Measurements from ENCODE around the gene KLF13. TPM values are rescaled to one million over a fixed set of nuclear protein-coding genes. Genes with fewer than 3 reads are reported as not detected.

Gene KLF13
- total and polyA plus RNA-seq, 2 experiments from 2014 or later = 23.5 to 28.6 TPM

- no peak overlapping the region for H2AFZ ChIP-seq
- H3F3A ChIP-seq (replicated peaks; ENCODE audit: low read depth) = no peaks in the 10 kb centered on the region
- H3K27me3 Mint-ChIP-seq (ENCODE audit: insufficient read depth, low read depth, poor library complexity) = peaks cover 15% of the 10 kb centered on the region
- H3K9me3 Mint-ChIP-seq = 0 out of 3 replicates have a peak, but pooled peaks cover 3% of the 10 kb centered on the region
- no peak overlapping the region for H3K4me3 ChIP-seq
- H3K27me3 ChIP-seq (ENCODE audit: insufficient read depth) = no peaks in the 10 kb centered on the region
- H3K9me2 ChIP-seq (ENCODE audit: insufficient read depth) = no peaks in the 10 kb centered on the region
- no peaks in the 10 kb centered on the region for H3K36me3 ChIP-seq (ENCODE audit: insufficient read depth)
- TF ChIP-seq EZH2 (IDR thresholded peaks at IDR 0.05; ENCODE audit: low read depth, unreplicated experiment) (no peak), STAT1 (IDR thresholded peaks at IDR 0.05; ENCODE audit: unreplicated experiment) (no peak), ZNF114 (CRISPR knock-in tag; IDR thresholded peaks at IDR 0.05) (no peak), CREB1 (CRISPR knock-in tag; IDR thresholded peaks at IDR 0.05; ENCODE audit: low read depth) (no peak), REST (IDR thresholded peaks at IDR 0.05; ENCODE audit: unreplicated experiment) (no peak), JUNB (IDR thresholded peaks at IDR 0.05; ENCODE audit: unreplicated experiment) (no peak), ZNF462 (CRISPR knock-in tag; IDR thresholded peaks at IDR 0.05) (no peak), POLR2AphosphoS5 (IDR thresholded peaks at IDR 0.05; ENCODE audit: low read depth) (no peak), NANOG (IDR thresholded peaks at IDR 0.05; ENCODE audit: borderline replicate concordance) (no peak), EZH2phosphoT487 (IDR thresholded peaks at IDR 0.05; ENCODE audit: unreplicated experiment) (no peak), ZNF331 (CRISPR knock-in tag; IDR thresholded peaks at IDR 0.05; ENCODE audit: low read depth) (no peak), ETS1 (IDR thresholded peaks at IDR 0.05) (no peak)
- H4K20me1 ChIP-seq (replicated peaks; ENCODE audit: insufficient read depth) = peaks cover 4% of the 10 kb centered on the region; the same call in 1 of the 2 replicates
- 0 out of 2 replicates have a peak overlapping the region, but pooled peaks have one; percentile 78 for H3K27ac Mint-ChIP-seq
- peak overlapping the region; percentile 50; the same call in 1 of the 2 replicates for H3K27ac ChIP-seq (ENCODE audit: low read depth)
- peaks cover 41% of the 10 kb centered on the region for H3K4me1 Mint-ChIP-seq
- DNase-seq (ENCODE audit: low spot score) (no peak), ATAC-seq (no peak; the same call in 2 of the 3 replicates)
- H3K79me2 ChIP-seq (replicated peaks; ENCODE audit: insufficient read depth) = no peaks in the 10 kb centered on the region; the same call in 1 of the 2 replicates
- H3K4me1 ChIP-seq (ENCODE audit: insufficient read depth) = peaks cover 31% of the 10 kb centered on the region
- H3K4me3 Mint-ChIP-seq = no peak overlapping the region
- no peak overlapping the region for H3K4me2 ChIP-seq
- peaks cover 16% of the 10 kb centered on the region for H3K36me3 Mint-ChIP-seq (ENCODE audit: low read depth)
These were observed 49.9 kb downstream of the KLF13 start for GRCh38 chr15:31376511-31376910.
